ENCODE measurements around the gene SLBP. TPM values are rescaled to one million over a fixed set of nuclear protein-coding genes. Genes with fewer than 3 reads are reported as not detected.

The SLBP gene
- total RNA-seq, 1 experiment from 2014 or later: 73.4 TPM

- intact Hi-C loops (cut with micrococcal nuclease; ENCODE audit: unreplicated experiment): no loop called here
- no peak overlapping the region for H3K4me3 ChIP-seq (ENCODE audit: low read depth in 2 of 2, low read length in 2 of 2)
- ChIA-PET CTCF (no interaction called here), POLR2A (no interaction called here)
- H3K36me3 ChIP-seq (ENCODE audit: control insufficient read depth, insufficient read depth, low read length): no peaks in the 10 kb centered on the region
- TF ChIP-seq SIN3A (IDR thresholded peaks at IDR 0.05; ENCODE audit: borderline replicate concordance, insufficient read depth, low read depth, low read length): no peak
- no peak for TF ChIP-seq CTCF (IDR thresholded peaks at IDR 0.05)
- no peak for TF ChIP-seq TCF7L2 (IDR thresholded peaks at IDR 0.05; ENCODE audit: low read depth, low read length)
- TF ChIP-seq, protein P1, sequence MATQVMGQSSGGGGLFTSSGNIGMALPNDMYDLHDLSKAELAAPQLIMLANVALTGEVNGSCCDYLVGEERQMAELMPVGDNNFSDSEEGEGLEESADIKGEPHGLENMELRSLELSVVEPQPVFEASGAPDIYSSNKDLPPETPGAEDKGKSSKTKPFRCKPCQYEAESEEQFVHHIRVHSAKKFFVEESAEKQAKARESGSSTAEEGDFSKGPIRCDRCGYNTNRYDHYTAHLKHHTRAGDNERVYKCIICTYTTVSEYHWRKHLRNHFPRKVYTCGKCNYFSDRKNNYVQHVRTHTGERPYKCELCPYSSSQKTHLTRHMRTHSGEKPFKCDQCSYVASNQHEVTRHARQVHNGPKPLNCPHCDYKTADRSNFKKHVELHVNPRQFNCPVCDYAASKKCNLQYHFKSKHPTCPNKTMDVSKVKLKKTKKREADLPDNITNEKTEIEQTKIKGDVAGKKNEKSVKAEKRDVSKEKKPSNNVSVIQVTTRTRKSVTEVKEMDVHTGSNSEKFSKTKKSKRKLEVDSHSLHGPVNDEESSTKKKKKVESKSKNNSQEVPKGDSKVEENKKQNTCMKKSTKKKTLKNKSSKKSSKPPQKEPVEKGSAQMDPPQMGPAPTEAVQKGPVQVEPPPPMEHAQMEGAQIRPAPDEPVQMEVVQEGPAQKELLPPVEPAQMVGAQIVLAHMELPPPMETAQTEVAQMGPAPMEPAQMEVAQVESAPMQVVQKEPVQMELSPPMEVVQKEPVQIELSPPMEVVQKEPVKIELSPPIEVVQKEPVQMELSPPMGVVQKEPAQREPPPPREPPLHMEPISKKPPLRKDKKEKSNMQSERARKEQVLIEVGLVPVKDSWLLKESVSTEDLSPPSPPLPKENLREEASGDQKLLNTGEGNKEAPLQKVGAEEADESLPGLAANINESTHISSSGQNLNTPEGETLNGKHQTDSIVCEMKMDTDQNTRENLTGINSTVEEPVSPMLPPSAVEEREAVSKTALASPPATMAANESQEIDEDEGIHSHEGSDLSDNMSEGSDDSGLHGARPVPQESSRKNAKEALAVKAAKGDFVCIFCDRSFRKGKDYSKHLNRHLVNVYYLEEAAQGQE (IDR thresholded peaks at IDR 0.05; ENCODE audit: insufficient read depth in 1 of 2, low read depth in 2 of 2, low read length in 1 of 2): no peak
- DNase-seq (ENCODE audit: low read depth, low spot score) (no peak), ATAC-seq (no peak)
- BruUV-seq (replicated peaks): no TSS peak
- in situ Hi-C loops (cut with HindIII; ENCODE audit: low pct_unique_long_range_greater_than_20kb, low sequenced_read_pairs): no loop called here
- no peaks in the 10 kb centered on the region for H3K27me3 ChIP-seq (ENCODE audit: control insufficient read depth, insufficient read depth, low read length)
- H3K27ac ChIP-seq (ENCODE audit: low read length): no peak overlapping the region
- no peaks in the 10 kb centered on the region; the same call in none of the 2 replicates for H3K4me1 ChIP-seq (ENCODE audit: control insufficient read depth, insufficient read depth, low read length)
- no peaks in the 10 kb centered on the region for H3K9me3 ChIP-seq (ENCODE audit: control insufficient read depth, insufficient read depth, low read depth, low read length)
Measured at GRCh38 chr4:1756079-1756478, 44.0 kb upstream of the SLBP start.

DNA sequence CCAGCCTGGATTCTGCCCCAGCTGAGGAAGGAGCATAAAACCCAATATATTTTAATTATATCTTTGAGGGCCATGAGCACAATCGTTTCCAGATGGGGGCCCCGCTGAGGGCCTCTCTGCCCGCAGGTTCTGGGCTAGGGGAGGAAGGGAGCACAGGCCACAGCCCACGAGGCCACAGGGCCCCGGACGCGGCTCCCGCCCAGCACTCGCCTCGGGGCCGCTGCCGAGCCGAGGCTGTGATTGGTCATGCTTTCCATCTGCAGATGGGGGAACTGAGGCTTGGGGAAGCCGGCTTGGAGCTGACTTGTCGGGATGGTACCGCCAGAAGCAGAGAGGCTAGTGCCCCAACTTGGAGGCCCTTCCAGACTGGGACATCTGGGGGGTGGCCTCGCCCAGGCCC is 43.2 kb upstream of the SLBP start:
- no peak for DNase-seq (ENCODE audit: low read depth, low spot score)
- Histone ChIP-seq H3K27me3 (ENCODE audit: control insufficient read depth, insufficient read depth, low read length) (no peaks in the 10 kb centered on the region), H3K4me3 (ENCODE audit: low read depth in 2 of 2, low read length in 2 of 2) (no peak overlapping the region), H3K27ac (ENCODE audit: low read length) (no peak overlapping the region), H3K36me3 (ENCODE audit: control insufficient read depth, insufficient read depth, low read length) (no peaks in the 10 kb centered on the region), H3K4me1 (ENCODE audit: control insufficient read depth, insufficient read depth, low read length) (no peaks in the 10 kb centered on the region; the same call in 1 of the 2 replicates), H3K9me3 (ENCODE audit: control insufficient read depth, insufficient read depth, low read depth, low read length) (no peaks in the 10 kb centered on the region)
- intact Hi-C loops (cut with micrococcal nuclease; ENCODE audit: unreplicated experiment): no loop called here
- no TSS peak for BruUV-seq (replicated peaks)
- POLR2A ChIA-PET: no interaction called here
- in situ Hi-C loops (cut with HindIII; ENCODE audit: low pct_unique_long_range_greater_than_20kb, low sequenced_read_pairs): no loop called here
- TF ChIP-seq, protein P1 (IDR thresholded peaks at IDR 0.05; ENCODE audit: insufficient read depth in 1 of 2, low read depth in 2 of 2, low read length in 1 of 2): no peak
- TF ChIP-seq CTCF (IDR thresholded peaks at IDR 0.05) (no peak), TCF7L2 (IDR thresholded peaks at IDR 0.05; ENCODE audit: low read depth, low read length) (no peak), POLR2AphosphoS5 (IDR thresholded peaks at IDR 0.05; ENCODE audit: low read depth, low read length) (no peak), SIN3A (IDR thresholded peaks at IDR 0.05; ENCODE audit: borderline replicate concordance, insufficient read depth, low read depth, low read length) (no peak)
- CTCF ChIA-PET: interaction anchor here (1.3 kb wide), 1 partner anchor 54 kb away, joined by 3 read pairs; no protein-coding TSS in a partner anchor
- no peak for ATAC-seq
